ENCODE measurements around the gene PRSS50.

- TF ChIP-seq CTCF (IDR thresholded peaks at IDR 0.05) (no peak), POLR2A (IDR thresholded peaks at IDR 0.05) (no peak)
Measured at GRCh38 chr3:46722443-46722842, 4.8 kb upstream of the PRSS50 start.

All from right lobe of liver (tissue), 4 donors.